DMS153 (cell line): ENCODE results near the gene SAMM50.

Source experiments
- DNase-seq: peaks from one replicate; lab custom pipeline; 2025; lab: John Stamatoyannopoulos, UW

The SAMM50 gene

DNA sequence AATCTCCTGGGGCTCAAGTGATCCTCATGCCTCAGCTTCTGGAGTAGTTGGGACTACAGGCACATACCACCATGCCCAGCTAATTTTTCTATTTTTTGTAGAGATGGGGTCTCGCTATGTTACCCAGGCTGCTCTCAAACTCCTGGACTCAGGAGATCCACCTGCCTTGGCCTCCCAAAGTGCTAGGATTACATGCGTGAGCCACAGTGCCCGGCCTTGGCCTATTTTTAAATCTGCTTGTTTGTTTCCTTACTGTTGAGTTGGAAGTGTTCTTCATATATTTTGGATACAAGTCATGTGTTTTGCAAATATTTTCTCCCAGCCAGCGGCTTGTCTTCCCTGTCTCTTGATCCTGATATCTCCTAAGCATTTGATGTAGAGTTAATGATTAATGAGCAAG, 73.8 kb downstream of the SAMM50 start:
- DNase-seq = no peak

DNA sequence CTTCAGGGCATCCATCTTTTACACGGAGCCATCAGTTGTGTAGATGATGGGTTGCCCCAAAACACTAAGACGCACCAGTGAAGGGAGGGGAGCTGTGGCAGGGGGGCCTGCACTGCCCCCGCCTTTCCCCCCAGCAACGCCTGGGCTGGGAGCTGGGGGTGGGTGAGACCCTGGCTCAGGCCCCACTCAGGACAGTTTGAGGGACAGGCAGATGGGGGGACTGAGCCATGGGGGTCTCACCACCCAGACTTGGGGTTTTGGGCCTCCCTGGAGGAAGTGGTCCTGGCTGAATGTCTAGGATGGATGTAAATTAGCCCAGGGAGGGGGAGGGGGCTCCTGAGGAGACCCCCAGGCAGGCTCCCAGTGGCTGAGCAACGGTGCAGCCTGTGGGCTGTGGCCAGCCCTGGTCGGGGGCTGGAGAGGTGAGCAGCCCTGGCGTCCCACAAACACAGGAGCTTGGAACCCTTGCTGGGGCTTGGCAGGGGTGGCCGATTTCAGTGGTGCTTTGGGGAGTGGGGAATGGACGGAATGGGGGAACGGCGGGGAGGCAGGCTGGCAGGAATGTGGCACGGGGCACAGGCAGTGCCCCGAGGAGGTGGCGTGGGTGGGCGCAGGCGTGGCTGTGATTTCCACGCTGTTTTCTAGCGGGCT, 74.9 kb downstream of the SAMM50 start:
- DNase-seq = no peak

DNA sequence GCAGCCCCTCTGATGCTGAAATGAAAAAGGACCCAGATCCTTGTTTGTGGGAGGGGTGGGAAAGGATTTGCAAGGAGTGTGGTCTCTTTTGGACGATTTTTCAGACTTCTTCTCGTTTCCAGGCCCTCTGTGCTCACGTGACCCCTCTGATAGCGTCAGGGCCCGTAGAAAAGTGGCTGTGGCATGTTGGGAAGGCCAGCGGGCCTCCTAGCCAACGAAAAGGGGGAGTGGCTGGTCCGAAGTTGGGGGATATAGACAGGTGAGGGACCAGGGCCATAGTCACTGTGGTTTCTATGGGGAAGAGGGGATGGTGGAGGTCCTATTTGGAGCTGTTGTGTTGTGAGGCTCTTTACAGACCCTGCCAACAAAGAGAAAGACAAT, 75.5 kb downstream of the SAMM50 start:
- no peak for DNase-seq

DNA sequence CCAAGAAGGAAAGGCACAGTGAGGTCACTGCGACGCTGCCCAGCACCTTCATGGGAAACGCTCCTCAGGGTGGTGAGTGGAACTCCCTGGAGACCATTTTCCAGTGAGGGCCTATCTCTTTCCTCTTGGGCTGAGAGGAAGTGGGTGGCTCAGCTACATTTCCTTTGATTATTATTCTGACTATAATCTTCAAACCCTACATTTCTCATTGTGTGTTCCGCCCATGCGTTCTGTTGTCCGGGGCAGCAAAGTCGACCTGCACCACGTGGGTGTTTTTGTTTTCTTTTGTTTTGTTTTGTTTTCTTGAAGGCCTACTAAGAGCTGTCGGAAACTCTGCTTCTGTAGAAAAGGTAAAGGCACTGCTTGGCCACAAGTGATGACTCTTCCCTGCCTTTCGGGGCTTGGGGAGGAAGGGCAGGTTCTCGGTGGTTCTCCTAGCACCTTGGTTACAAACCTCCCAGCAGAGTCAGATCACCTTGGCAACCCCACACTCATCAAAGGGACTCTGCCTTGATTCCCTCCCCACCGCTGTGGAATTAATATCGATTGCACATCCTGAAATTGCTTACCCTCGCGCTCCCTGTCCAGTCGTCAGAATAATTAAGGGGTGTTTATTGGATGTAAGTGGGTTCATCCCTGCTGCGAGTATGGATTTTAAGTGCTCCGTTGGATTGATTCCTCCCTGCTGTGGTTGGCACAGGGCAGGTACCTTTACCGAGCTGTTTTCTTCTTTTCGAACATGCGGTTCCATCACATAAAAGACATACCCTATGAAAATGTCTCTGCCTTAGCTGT, 76.1 kb downstream of the SAMM50 start:
- no peak for DNase-seq

DNA sequence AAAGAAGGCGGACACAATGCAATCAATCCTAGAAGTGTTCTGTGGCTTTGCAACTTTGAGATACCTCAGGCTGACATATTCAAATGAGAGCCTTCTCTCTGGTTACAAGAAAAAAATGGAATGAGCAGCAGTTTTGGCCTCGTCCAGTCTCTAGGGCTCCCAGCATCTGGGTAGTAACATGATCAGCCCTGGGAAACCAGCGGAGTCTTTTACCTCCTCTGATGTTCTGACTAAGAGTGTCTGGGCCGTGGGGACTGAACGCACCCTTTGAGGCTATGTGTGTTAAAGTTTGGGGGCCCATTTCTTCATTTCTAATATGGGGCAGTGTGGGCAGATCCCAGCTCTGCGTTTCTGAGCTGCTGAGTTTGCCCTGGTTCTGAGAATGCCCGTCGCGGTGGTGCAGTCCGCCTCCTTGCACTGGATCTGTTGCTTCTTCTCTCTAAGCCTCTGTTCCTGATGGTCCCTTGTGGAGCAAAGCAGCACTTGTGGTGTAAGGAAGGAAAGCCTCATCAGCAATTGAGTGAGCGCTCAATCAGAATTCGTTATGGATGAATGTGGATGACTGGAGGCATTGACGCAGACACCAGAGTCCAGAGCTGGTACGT, 77.0 kb downstream of the SAMM50 start:
- no peak for DNase-seq

DNA sequence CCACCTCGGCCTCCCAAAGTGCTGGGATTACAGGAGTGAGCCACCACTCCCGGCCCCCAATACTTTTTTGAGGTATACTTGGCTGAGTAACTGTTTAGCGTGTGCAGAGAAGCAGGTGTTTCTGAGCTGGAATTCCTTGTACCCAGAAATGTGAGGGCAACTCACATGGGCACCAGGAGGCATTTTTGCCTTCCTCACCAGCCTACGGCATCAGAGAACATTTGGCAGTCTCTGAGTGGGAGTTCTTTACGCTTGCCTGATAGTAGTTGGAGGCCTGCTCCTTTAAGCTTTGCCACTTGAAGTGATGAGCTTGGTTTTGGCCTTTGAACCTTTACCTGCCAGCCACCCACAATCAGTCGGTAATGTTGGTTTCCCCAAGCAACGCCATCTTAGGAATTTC, 78.0 kb downstream of the SAMM50 start:
- no peak for DNase-seq

DNA sequence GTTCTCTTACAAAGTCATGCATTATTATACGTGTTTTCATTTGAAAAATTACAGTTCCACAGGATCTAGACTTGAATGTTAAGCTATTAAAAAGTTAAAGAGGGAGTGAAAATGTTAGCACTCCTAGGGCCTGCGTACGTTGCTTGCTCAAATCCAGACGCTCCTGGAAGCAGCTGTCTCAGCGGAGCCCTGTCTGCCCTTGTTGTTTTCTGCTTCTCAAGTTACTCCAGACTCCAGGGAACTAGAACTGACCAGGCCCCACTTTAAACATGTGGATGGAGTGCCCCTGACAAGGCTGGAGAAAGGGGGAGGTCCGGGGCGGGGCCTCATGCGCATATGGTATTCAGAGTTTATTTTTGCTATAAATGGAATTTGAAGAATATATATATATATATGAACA, 78.5 kb downstream of the SAMM50 start:
- no peak for DNase-seq

DNA sequence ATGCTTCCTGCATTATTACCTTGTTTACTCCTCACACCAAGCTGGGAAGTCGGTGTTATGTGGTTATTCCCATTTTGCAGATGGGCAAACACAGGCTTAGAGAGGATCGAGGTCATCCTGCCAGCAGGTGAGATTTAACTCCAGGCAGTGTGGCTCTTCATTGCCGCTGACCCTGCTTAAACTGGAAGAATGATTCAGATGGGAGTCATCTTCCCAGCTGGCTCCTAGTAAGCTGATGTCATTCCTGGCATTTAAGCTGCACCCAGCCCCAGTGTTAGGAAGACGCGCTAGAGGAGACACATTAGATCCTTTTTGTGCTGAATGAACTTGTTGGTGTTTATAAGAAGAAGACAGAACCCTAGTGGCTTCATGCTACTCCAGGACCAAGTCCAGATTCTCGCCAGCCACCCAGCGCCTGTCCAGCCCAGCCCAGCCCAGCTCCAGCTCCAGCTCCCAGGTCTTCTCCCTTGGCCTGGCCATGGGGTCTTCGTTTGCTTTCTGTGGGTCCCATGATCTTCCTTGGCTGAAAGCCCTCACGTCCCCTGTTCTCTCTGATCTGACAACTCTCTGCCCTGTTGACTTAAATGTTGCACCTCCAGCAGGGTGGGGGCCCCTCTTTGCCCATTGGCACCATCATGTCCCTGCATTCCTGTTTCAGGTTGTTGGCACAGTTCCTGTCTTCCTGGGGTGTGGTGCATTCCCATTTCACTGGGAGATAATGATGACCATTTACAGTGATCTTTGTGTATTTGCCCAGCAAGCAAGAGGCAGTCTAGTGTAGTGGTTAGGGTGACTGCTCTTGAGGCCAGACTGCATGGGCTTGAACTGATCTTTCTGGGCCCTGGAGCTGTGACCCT, 82.5 kb downstream of the SAMM50 start:
- DNase-seq = no peak

DNA sequence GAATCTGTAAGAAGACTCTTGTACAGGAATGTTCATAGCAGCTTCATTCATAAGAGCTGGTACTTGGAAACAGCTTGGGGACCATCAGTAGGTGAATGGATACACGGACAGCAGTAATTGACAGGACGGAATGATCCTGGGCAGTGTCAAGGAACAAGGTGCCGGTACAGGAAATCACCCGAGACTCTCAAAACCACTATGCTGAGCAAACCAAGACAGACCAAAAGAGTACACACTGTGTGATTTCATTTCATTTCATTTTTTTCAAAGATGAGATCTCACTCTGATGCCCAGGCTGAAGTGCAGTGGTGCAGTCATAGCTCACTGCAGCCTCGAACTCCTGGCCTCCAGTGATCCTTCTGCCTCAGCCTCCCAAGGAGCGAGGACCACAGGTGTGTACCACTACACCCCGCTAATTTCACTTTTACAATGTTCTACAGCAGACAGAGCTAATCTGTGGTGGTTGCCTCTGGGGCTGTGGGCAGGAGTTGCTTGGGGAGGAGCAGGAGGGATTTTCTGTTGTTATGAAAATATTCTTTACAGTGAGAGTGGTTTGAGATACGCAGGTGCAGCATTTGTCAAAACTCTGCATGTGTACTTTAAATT, 84.4 kb downstream of the SAMM50 start:
- DNase-seq = no peak

DNA sequence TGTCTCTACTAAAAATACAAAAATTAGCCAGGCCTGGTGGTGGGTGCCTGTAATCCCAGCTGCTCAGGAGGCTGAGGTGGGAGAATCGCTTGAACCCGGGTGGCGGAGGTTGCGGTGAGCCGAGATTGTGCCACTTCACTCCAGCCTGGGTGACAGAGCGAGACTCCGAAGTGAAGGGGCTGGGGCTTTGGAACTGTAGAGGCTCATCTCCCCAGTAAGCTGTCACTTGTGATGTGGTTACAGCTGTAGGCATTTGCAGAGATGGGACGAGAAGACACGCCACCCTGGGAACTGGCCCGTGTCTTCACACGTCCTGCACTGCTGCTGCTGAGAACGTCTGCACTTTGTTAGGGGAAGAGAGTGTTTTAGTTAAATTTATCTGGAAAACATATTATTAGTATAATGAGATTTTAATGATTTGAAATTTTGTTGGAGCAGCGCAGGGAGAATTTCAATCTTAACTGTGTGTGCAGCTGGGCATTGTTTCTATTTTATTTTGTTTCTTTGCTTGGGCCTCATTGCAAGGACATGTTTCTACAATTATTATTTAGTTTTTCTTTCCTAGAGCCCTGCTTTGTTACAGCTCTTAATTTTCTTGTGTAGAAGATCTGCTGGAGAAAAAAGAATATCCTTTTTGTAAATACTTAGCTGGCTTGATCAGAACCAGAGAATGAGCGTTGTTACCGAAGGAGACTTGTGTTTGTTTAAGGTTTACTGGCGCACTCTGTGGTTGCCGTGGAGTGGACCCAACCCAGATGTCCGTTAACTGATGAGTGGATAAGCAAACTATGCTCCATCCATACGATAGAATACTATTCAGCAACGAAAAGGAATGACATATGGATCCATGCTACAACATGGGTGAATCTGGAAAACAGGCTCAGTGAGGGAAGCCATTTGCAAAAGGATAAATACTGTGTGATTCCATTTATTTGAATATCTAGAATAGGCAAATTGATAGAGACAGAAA, 87.3 kb downstream of the SAMM50 start:
- DNase-seq = no peak

DNA sequence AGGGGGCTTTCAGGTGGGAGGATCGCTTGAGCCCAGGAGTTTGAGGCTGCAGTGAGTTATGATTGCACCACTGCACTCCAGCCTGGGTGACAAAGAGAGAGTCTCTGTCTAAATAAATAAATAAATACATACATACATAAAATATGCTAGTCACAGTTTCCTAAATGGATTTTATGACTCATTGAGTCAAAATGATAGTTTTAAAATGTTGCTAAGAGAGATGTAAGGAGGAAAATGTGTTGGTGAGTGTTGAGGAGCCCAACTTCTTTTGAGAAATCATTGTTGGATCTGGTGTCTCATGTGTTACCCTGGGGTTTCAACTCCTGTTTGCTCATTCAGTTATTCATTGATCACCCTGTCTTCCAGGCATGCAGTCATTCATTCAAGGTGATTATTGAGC, 89.9 kb downstream of the SAMM50 start:
- DNase-seq = no peak
